T-cell (primary cell): ENCODE results near the gene CDC40. TPM values are rescaled to one million over a fixed set of nuclear protein-coding genes. Genes with fewer than 3 reads are reported as not detected.

Source experiments
- ATAC-seq, 4 experiments: fragments of 200-7000 bp in 3 of 4; fragments of 150-1000 bp in 1 of 4; cut with Tn5 transposase; replicated peaks in 1 of 4; 1 replicate in 3 of 4; 2 replicates in 1 of 4; pipeline ENCODE4 v1.10.0; 2021; ENCODE audit warnings: moderate library complexity in 3 of 4, mild to moderate bottlenecking in 2 of 4, moderate number of reproducible peaks in 1 of 4
- CTCF ChIA-PET, 2 donors: fragments of 300-600 bp; sonication (Branson Sonifier 250); formaldehyde crosslinking; loops; one replicate each; lab custom pipeline; 2022; ENCODE audit warnings: antibody characterized with exemption in 2 of 2; lab: Charles Lee
- POLR2A ChIA-PET, 2 donors: fragments of 300-600 bp; sonication (Branson Sonifier 250); formaldehyde crosslinking; loops; one replicate each; lab custom pipeline; 2022; ENCODE audit warnings: antibody characterized with exemption in 2 of 2; lab: Charles Lee
- DNase-seq, 35 experiments: peaks; one replicate each; pipeline versions ENCODE4 v3.0.0 to v3.0.0-alpha.2; 2013 to 2023
- H3K27ac ChIP-seq: one replicate; pipeline ENCODE4 v1.5.1; 2013; ENCODE audit warnings: low read length
- H3K27me3 ChIP-seq, 2 experiments: replicated peaks in 1 of 2; 1 replicate in 1 of 2; 2 replicates in 1 of 2; pipeline versions ENCODE4 v1.6.1 to v1.7.0; 2013; ENCODE audit warnings: low read length in 1 of 2, mixed read lengths in 1 of 2; ENCODE audit not compliant: control insufficient read depth in 2 of 2, insufficient read depth in 2 of 2; ENCODE audit errors: extremely low read depth in 1 of 2
- H3K36me3 ChIP-seq, 2 donors: 1 replicate in 1 of 2; 2 replicates in 1 of 2; pipeline versions ENCODE4 v1.6.1 to v1.7.0; 2013; ENCODE audit warnings: low read length in 1 of 2; ENCODE audit not compliant: control insufficient read depth in 2 of 2, insufficient read depth in 1 of 2; ENCODE audit errors: extremely low read depth in 1 of 2
- H3K4me1 ChIP-seq, 2 experiments: 1 replicate in 1 of 2; 2 replicates in 1 of 2; pipeline versions ENCODE4 v1.6.1 to v1.7.0; 2013; ENCODE audit warnings: low read length in 2 of 2, mixed read lengths in 1 of 2; ENCODE audit not compliant: insufficient read depth in 2 of 2, control insufficient read depth in 1 of 2; ENCODE audit errors: extremely low read depth in 1 of 2
- H3K4me3 ChIP-seq, 2 donors: 1 replicate in 1 of 2; 2 replicates in 1 of 2; pipeline versions ENCODE4 v1.5.1 to v1.7.0; 2013; ENCODE audit warnings: mild to moderate bottlenecking in 2 of 2, low read length in 1 of 2, moderate library complexity in 1 of 2; ENCODE audit not compliant: control insufficient read depth in 1 of 2; ENCODE audit errors: extremely low read depth in 1 of 2
- H3K9me3 ChIP-seq: 2 replicates; pipeline ENCODE4 v1.7.0; 2013
- H3K27ac Mint-ChIP-seq, 2 donors: one replicate each; pipeline ENCODE4 v1.8.0; 2020 to 2021; ENCODE audit warnings: mild to moderate bottlenecking in 2 of 2, mixed read lengths in 2 of 2
- H3K27me3 Mint-ChIP-seq, 2 donors: one replicate each; pipeline ENCODE4 v1.8.0; 2021 to 2022; ENCODE audit warnings: mixed read lengths in 2 of 2
- H3K36me3 Mint-ChIP-seq: one replicate; pipeline ENCODE4 v1.8.0; 2021; ENCODE audit warnings: mixed read lengths
- H3K4me1 Mint-ChIP-seq, 3 donors: one replicate each; pipeline ENCODE4 v1.8.0; 2020 to 2022; ENCODE audit warnings: mixed read lengths in 3 of 3, mild to moderate bottlenecking in 1 of 3
- H3K4me3 Mint-ChIP-seq, 3 donors: one replicate each; pipeline ENCODE4 v1.8.0; 2020 to 2022; ENCODE audit warnings: mild to moderate bottlenecking in 3 of 3, mixed read lengths in 3 of 3, moderate library complexity in 3 of 3
- H3K9me3 Mint-ChIP-seq, 3 donors: one replicate each; pipeline ENCODE4 v1.8.0; 2020 to 2022; ENCODE audit warnings: mixed read lengths in 3 of 3
- WGBS: methylation state at CpG from one replicate; pipeline ENCODE4 v1.1.5; 2013; ENCODE audit warnings: missing lambda C conversion rate; ENCODE audit not compliant: insufficient coverage; 5-methylcytosine and 5-hydroxymethylcytosine counted together
- total RNA-seq, 35 experiments: library from RNA in 6 of 35; stranded (reverse) in 6 of 35; fragments of 120-200 nt in 1 of 35; gene quantifications; one replicate each; pipeline versions ENCODE4 v1.2.1 to v1.2.4 and lab custom pipeline; 2013 to 2026

CDC40 gene
- total RNA-seq, 5 donors from 2014 or later (not counting 1 experiment from before 2014, with no cell fraction given), result 27.7 to 33.3 (median 28.3) TPM

- Mint-ChIP-seq H3K36me3 (peaks cover 64% of the 10 kb centered on the region), H3K27me3 (no peaks in the 10 kb centered on the region), H3K4me3 (no peak overlapping the region), H3K4me1 (no peaks in the 10 kb centered on the region), H3K9me3 (no peaks in the 10 kb centered on the region), H3K27ac (no peak overlapping the region)
- no peak overlapping the region for H3K27ac ChIP-seq
- peaks cover 15 to 78% of the 10 kb centered on the region in 2 donors for H3K36me3 ChIP-seq
- H3K9me3 ChIP-seq, result no peaks in the 10 kb centered on the region
- H3K4me1 ChIP-seq, result no peaks in the 10 kb centered on the region
- H3K27me3 ChIP-seq, result no peaks in the 10 kb centered on the region
- no peak overlapping the region for H3K4me3 ChIP-seq
- POLR2A ChIA-PET, result interaction anchor here (0.6 to 0.7 kb wide), 2 partner anchors 718 to 1484 kb away, joined by 3 to 5 read pairs; no protein-coding TSS in a partner anchor
- CTCF ChIA-PET, result no interaction called here
- no CpG with 5 or more reads among the region's 5 CpGs for WGBS
- ATAC-seq (no peak), DNase-seq (no peak)
These were observed 35.9 kb downstream of the CDC40 start for GRCh38 chr6:110216140-110216539.

- H3K27ac ChIP-seq, result no peak overlapping the region
- H3K9me3 ChIP-seq, result no peaks in the 10 kb centered on the region
- DNase-seq (no peak), ATAC-seq (no peak)
- no CpG with 5 or more reads among the region's 2 CpGs for WGBS
- CTCF ChIA-PET, result no interaction called here
- H3K27me3 Mint-ChIP-seq, result no peaks in the 10 kb centered on the region
- H3K36me3 Mint-ChIP-seq, result peaks cover 59% of the 10 kb centered on the region
- no peak overlapping the region for H3K4me3 ChIP-seq
- no peaks in the 10 kb centered on the region for H3K9me3 Mint-ChIP-seq
- no peaks in the 10 kb centered on the region for H3K27me3 ChIP-seq
- H3K4me1 ChIP-seq, result no peaks in the 10 kb centered on the region
- H3K4me1 Mint-ChIP-seq, result no peaks in the 10 kb centered on the region
- POLR2A ChIA-PET, result interaction anchor here in 1 of 2 donors (0.9 kb wide), 1 partner anchor 9 kb away, joined by 3 read pairs; no protein-coding TSS in a partner anchor
- no peak overlapping the region for H3K27ac Mint-ChIP-seq
- H3K4me3 Mint-ChIP-seq, result no peak overlapping the region
- peaks cover 16 to 73% of the 10 kb centered on the region in 2 donors for H3K36me3 ChIP-seq
These were observed 37.0 kb downstream of the CDC40 start for GRCh38 chr6:110217266-110217665.

GRCh38 chr6:110221738-110222137 is 41.5 kb downstream of the CDC40 start:
- Histone ChIP-seq H3K36me3 (peaks cover 23 to 47% of the 10 kb centered on the region in 2 donors), H3K27me3 (no peaks in the 10 kb centered on the region), H3K9me3 (no peaks in the 10 kb centered on the region), H3K4me3 (no peak overlapping the region), H3K27ac (no peak overlapping the region), H3K4me1 (no peaks in the 10 kb centered on the region)
- ChIA-PET CTCF (no interaction called here), POLR2A (no interaction called here)
- no peaks in the 10 kb centered on the region for H3K9me3 Mint-ChIP-seq
- ATAC-seq (no peak), DNase-seq (no peak)
- no peaks in the 10 kb centered on the region for H3K4me1 Mint-ChIP-seq
- no peaks in the 10 kb centered on the region for H3K27me3 Mint-ChIP-seq
- peaks cover 59% of the 10 kb centered on the region for H3K36me3 Mint-ChIP-seq
- H3K4me3 Mint-ChIP-seq, result no peak overlapping the region
- H3K27ac Mint-ChIP-seq, result no peak overlapping the region

DNA sequence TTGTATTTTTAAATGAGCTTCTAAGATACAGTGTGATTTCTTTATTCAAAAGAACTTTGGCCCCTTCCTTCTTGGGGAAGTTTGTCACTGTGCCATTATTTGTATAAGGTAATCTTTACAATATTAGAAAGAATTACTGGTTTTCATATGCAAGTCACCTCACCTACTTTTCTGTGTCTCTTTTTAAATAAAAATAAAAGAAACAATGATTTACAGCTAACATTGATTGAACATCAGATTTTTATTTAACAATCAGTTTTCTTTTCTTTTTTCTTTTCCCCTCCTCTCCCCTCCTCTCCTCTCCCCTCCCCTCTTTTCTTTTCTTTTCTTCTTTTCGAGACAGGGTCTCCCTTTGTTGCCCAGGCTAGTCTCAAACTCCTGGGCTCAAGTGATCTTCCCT is 46.0 kb downstream of the CDC40 start:
- H3K27ac Mint-ChIP-seq, result no peak overlapping the region
- POLR2A ChIA-PET, result no interaction called here
- CTCF ChIA-PET, result no interaction called here
- no peaks in the 10 kb centered on the region for H3K4me1 Mint-ChIP-seq
- ATAC-seq (no peak), DNase-seq (no peak)
- Histone ChIP-seq H3K27me3 (no peaks in the 10 kb centered on the region), H3K36me3 (peaks cover 16 to 41% of the 10 kb centered on the region in 2 donors), H3K9me3 (no peaks in the 10 kb centered on the region), H3K4me3 (no peak overlapping the region), H3K27ac (no peak overlapping the region), H3K4me1 (no peaks in the 10 kb centered on the region)
- no peak overlapping the region for H3K4me3 Mint-ChIP-seq
- peaks cover 48% of the 10 kb centered on the region for H3K36me3 Mint-ChIP-seq
- no peaks in the 10 kb centered on the region for H3K9me3 Mint-ChIP-seq
- WGBS, result 100% methylated on average over 1 of the region's 1 CpG
- no peaks in the 10 kb centered on the region for H3K27me3 Mint-ChIP-seq

- POLR2A ChIA-PET, result no interaction called here
- H3K4me3 Mint-ChIP-seq, result no peak overlapping the region
- H3K36me3 Mint-ChIP-seq, result peaks cover 34% of the 10 kb centered on the region
- CTCF ChIA-PET, result no interaction called here
- WGBS, result no CpG with 5 or more reads among the region's 2 CpGs
- H3K9me3 Mint-ChIP-seq, result no peaks in the 10 kb centered on the region
- Histone ChIP-seq H3K27ac (no peak overlapping the region), H3K36me3 (peaks cover 0 to 19% of the 10 kb centered on the region in 2 donors), H3K4me3 (no peak overlapping the region), H3K27me3 (no peaks in the 10 kb centered on the region), H3K4me1 (no peaks in the 10 kb centered on the region), H3K9me3 (no peaks in the 10 kb centered on the region)
- DNase-seq (no peak), ATAC-seq (no peak)
- H3K27me3 Mint-ChIP-seq, result no peaks in the 10 kb centered on the region
- peak overlapping the region in 1 of 2 donors; percentile 34 for H3K27ac Mint-ChIP-seq
- peaks cover 8 to 17% (median 13%) of the 10 kb centered on the region in 3 donors for H3K4me1 Mint-ChIP-seq
These were observed 52.2 kb downstream of the CDC40 start for GRCh38 chr6:110232450-110232849.

DNA sequence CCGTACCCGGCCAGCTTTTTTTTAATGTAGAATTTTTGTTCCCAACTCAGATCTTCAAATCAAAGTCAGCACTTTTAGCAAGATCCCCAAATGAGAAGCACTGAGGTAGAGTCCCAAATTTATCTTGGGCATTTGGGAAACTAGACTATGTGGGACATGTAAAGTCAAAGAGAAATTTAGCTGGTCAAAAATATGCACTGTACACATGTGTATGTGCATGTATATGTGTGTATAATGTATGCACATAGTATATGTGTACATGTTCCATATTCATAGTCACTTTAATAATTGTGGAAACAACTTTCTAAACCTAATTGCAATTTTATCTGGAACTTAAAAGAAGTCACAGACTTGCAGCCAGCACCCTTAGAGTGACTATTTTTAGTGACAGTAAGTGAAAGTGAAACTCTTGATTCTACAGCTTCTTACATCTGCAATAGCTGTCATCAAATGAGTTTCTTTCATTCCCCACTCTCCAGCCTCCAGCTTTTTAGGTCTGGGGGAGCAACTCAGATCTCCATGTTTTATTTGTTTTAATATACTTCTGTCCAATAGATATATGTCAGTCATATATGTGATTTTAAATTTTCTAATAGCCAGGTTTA is 53.6 kb downstream of the CDC40 start:
- Mint-ChIP-seq H3K27ac (peak overlapping the region in 1 of 2 donors; percentile 71), H3K27me3 (no peaks in the 10 kb centered on the region), H3K4me1 (peaks cover 8 to 17% (median 13%) of the 10 kb centered on the region in 3 donors), H3K4me3 (no peak overlapping the region), H3K9me3 (no peaks in the 10 kb centered on the region), H3K36me3 (peaks cover 37% of the 10 kb centered on the region)
- ChIA-PET CTCF (interaction anchor here in 1 of 2 donors (0.7 kb wide), 1 partner anchor 194 kb away, joined by 3 read pairs; no protein-coding TSS in a partner anchor), POLR2A (interaction anchor here in 1 of 2 donors (0.7 kb wide), 1 partner anchor 20 kb away, joined by 9 read pairs; no protein-coding TSS in a partner anchor)
- H3K4me1 ChIP-seq, result no peaks in the 10 kb centered on the region
- H3K9me3 ChIP-seq, result no peaks in the 10 kb centered on the region
- no peak overlapping the region for H3K4me3 ChIP-seq
- ATAC-seq (peak in 3 of 4 experiments; percentile 43 to 60 (median 43)), DNase-seq (peak in 1 of 35 experiments; percentile 17)
- H3K36me3 ChIP-seq, result peaks cover 0 to 14% of the 10 kb centered on the region in 2 donors
- WGBS, result no CpG with 5 or more reads among the region's 2 CpGs
- no peaks in the 10 kb centered on the region for H3K27me3 ChIP-seq
- H3K27ac ChIP-seq, result no peak overlapping the region
